Measurements from ENCODE around the gene B3GNT9. TPM values are rescaled to one million over a fixed set of nuclear protein-coding genes. Genes with fewer than 3 reads are reported as not detected.

B3GNT9 gene
- total RNA-seq, 1 experiment from 2014 or later, result 3.8 TPM

GRCh38 chr16:67199011-67199807 is 48.4 kb upstream of the B3GNT9 start, which contains the start of gene ELMO3:
ELMO3 (plus strand) TSS chr16:67199131; CDS start chr16:67199327, 196 bp downstream.
- no TSS peak for BruUV-seq (replicated peaks)
- POLR2A ChIA-PET, result interaction anchor here (2.3 kb wide), 1 partner anchor 46 kb away, joined by 8 read pairs; no protein-coding TSS in a partner anchor
- peak; percentile 16 for TF ChIP-seq POLR2A (IDR thresholded peaks at IDR 0.05; ENCODE audit: borderline replicate concordance, extremely low read depth, insufficient read depth, insufficient read length)
- no peak for TF ChIP-seq EZH2phosphoT487 (IDR thresholded peaks at IDR 0.05; ENCODE audit: borderline replicate concordance)
- peak; percentile 32 for TF ChIP-seq YY1 (IDR thresholded peaks at IDR 0.05; ENCODE audit: extremely low read depth, insufficient replicate concordance, low read depth, low read length)
- no peak for TF ChIP-seq TCF7L2 (IDR thresholded peaks at IDR 0.05; ENCODE audit: borderline replicate concordance, extremely low read depth, insufficient read depth, insufficient read length)
- TF ChIP-seq CBX3 (IDR thresholded peaks at IDR 0.05; ENCODE audit: low read depth), result no peak
- no peak for TF ChIP-seq RAD21 (IDR thresholded peaks at IDR 0.05; ENCODE audit: low read depth)
- TF ChIP-seq ATF3 (IDR thresholded peaks at IDR 0.05), result no peak
- no peak for TF ChIP-seq SP1 (IDR thresholded peaks at IDR 0.05; ENCODE audit: low read depth)
- peak; percentile 58; the same call in 1 of the 2 replicates for TF ChIP-seq ZFX (IDR thresholded peaks at IDR 0.05)
- no peak for TF ChIP-seq REST (IDR thresholded peaks at IDR 0.05; ENCODE audit: low read depth)
- peak in 2 of 3 experiments; percentile 58 to 75; a peak in 4 of 6 replicates for TF ChIP-seq CTCF (IDR thresholded peaks at IDR 0.05 in 2 of 3, conservative IDR thresholded peaks at IDR 0.05 in 1 of 3; ENCODE audit: borderline replicate concordance in 1 of 3, insufficient read depth in 1 of 3, low read depth in 2 of 3, low read length in 2 of 3)
- TF ChIP-seq EZH2 (IDR thresholded peaks at IDR 0.05), result no peak
- TF ChIP-seq POLR2AphosphoS5 (IDR thresholded peaks at IDR 0.05; ENCODE audit: low read depth, low read length), result peak; percentile 83
- no peak for TF ChIP-seq FOSL1 (IDR thresholded peaks at IDR 0.05; ENCODE audit: low read depth)
- no peak for TF ChIP-seq ZNF274 (IDR thresholded peaks at IDR 0.05; ENCODE audit: low read depth, low read length)
- no peak for TF ChIP-seq ELF1 (IDR thresholded peaks at IDR 0.05; ENCODE audit: borderline replicate concordance, low read depth)
- no peak for TF ChIP-seq SIN3A (IDR thresholded peaks at IDR 0.05; ENCODE audit: low read depth)
- no peak for TF ChIP-seq JUND (IDR thresholded peaks at IDR 0.05)
- no peak for TF ChIP-seq EGR1 (IDR thresholded peaks at IDR 0.05; ENCODE audit: low read depth)
- TF ChIP-seq SRF (IDR thresholded peaks at IDR 0.05; ENCODE audit: low read depth), result no peak

More at GRCh38 chr16:67199011-67199807, 48.4 kb upstream of the B3GNT9 start, which contains the start of gene ELMO3:
- Histone ChIP-seq H3K9ac (ENCODE audit: low read length) (peak within 1 kb of the TSS; percentile 75), H3K36me3 (ENCODE audit: control insufficient read depth in 1 of 2, insufficient read depth in 2 of 2, low read length in 2 of 2) (peaks cover 32 to 45% of the 10 kb centered on the region in 2 experiments; a peak in 3 of 4 replicates), H3K4me1 (ENCODE audit: control insufficient read depth in 1 of 2, insufficient read depth in 2 of 2, low read length in 2 of 2) (peaks cover 15 to 33% of the 10 kb centered on the region in 2 experiments), H3K4me2 (ENCODE audit: low read length) (peak within 1 kb of the TSS; percentile 97), H2AFZ (ENCODE audit: low read depth, low read length, poor library complexity, severe bottlenecking) (no peak within 1 kb of the TSS), H3K4me3 (replicated peaks in 1 of 2; ENCODE audit: low read depth in 1 of 2, low read length in 2 of 2) (peak within 1 kb of the TSS; percentile 78), H3K9me3 (ENCODE audit: control insufficient read depth in 1 of 2, insufficient read depth in 1 of 2, low read depth in 1 of 2, low read length in 2 of 2) (no peaks in the 10 kb centered on the region), H3K27me3 (ENCODE audit: insufficient read depth, low read length) (no peaks in the 10 kb centered on the region), H4K20me1 (ENCODE audit: insufficient read depth) (no peaks in the 10 kb centered on the region; the same call in 1 of the 2 replicates), H3K27ac (ENCODE audit: low read depth, low read length) (peak within 1 kb of the TSS; percentile 99), H3K9me2 (ENCODE audit: insufficient read depth) (no peaks in the 10 kb centered on the region), H3K79me2 (ENCODE audit: insufficient read depth, low read length) (peaks cover 35% of the 10 kb centered on the region)
- DNase-seq (ENCODE audit: low read depth, low spot score) (no peak), ATAC-seq (peak; percentile 77)
- ChIA-PET CTCF (interaction anchor here (0.8 to 2.3 kb wide), 20 partner anchors 10 to 304 kb away, joined by 3 to 14 read pairs (median 5); partner anchors contain the start of genes ATP6V0D1, FHOD1 and TMEM208), RAD21 (ENCODE audit: low non-redundant PET in 1 of 2, low total read pairs in 2 of 2, uncharacterized antibody in 2 of 2, unreplicated experiment in 2 of 2) (no interaction called here)
- intact Hi-C loops (cut with micrococcal nuclease), result no loop called here

Measured in HCT116 (cell line).